ENCODE results near the gene EBF3. TPM values are rescaled to one million over a fixed set of nuclear protein-coding genes. Genes with fewer than 3 reads are reported as not detected.

EBF3 gene
- total and polyA plus RNA-seq, 2 experiments from 2014 or later: 0.27 to 0.49 TPM

DNA sequence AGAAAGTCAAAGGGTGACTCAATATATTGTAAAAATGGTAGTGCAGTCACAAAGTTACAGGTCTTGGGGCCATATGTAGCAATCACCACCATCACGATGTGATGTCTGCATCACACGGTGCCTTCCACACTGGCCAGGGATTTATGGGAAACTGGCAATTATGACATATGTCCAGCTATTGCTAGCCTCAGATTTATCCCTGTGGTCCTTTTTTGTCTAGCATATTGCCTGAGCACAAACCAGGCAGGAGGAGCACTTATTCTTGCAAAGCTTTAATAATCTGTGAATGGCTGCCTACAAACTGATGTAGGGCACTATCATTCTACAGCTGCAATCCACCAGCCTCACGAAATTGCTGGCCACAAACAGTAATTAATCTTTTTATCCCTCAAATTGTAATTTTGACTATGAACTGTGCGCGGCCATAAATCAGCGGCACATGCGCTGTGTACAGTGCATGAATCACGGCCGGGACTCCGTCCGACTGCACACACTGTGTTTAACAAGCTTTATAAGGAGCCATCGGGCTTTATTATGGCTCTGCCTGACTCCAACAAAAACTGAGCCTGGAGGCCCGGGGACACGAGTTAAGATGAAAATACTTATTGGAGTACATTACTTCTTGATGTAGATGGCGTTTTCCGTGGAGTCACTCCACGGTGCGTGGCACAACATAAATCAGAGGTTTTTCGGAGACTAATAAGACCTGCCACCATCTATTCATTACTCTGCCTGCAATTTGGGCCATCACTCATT lies 115.2 kb downstream of the EBF3 start (continued):
- TF ChIP-seq, protein P1, sequence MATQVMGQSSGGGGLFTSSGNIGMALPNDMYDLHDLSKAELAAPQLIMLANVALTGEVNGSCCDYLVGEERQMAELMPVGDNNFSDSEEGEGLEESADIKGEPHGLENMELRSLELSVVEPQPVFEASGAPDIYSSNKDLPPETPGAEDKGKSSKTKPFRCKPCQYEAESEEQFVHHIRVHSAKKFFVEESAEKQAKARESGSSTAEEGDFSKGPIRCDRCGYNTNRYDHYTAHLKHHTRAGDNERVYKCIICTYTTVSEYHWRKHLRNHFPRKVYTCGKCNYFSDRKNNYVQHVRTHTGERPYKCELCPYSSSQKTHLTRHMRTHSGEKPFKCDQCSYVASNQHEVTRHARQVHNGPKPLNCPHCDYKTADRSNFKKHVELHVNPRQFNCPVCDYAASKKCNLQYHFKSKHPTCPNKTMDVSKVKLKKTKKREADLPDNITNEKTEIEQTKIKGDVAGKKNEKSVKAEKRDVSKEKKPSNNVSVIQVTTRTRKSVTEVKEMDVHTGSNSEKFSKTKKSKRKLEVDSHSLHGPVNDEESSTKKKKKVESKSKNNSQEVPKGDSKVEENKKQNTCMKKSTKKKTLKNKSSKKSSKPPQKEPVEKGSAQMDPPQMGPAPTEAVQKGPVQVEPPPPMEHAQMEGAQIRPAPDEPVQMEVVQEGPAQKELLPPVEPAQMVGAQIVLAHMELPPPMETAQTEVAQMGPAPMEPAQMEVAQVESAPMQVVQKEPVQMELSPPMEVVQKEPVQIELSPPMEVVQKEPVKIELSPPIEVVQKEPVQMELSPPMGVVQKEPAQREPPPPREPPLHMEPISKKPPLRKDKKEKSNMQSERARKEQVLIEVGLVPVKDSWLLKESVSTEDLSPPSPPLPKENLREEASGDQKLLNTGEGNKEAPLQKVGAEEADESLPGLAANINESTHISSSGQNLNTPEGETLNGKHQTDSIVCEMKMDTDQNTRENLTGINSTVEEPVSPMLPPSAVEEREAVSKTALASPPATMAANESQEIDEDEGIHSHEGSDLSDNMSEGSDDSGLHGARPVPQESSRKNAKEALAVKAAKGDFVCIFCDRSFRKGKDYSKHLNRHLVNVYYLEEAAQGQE (IDR thresholded peaks at IDR 0.05; ENCODE audit: unreplicated experiment): no peak
- no peak for TF ChIP-seq STAT1 (IDR thresholded peaks at IDR 0.05; ENCODE audit: unreplicated experiment)
- no peak for TF ChIP-seq JUNB (IDR thresholded peaks at IDR 0.05; ENCODE audit: unreplicated experiment)
- TF ChIP-seq EZH2 (IDR thresholded peaks at IDR 0.05; ENCODE audit: low read depth, unreplicated experiment): no peak
- TF ChIP-seq, protein P2, sequence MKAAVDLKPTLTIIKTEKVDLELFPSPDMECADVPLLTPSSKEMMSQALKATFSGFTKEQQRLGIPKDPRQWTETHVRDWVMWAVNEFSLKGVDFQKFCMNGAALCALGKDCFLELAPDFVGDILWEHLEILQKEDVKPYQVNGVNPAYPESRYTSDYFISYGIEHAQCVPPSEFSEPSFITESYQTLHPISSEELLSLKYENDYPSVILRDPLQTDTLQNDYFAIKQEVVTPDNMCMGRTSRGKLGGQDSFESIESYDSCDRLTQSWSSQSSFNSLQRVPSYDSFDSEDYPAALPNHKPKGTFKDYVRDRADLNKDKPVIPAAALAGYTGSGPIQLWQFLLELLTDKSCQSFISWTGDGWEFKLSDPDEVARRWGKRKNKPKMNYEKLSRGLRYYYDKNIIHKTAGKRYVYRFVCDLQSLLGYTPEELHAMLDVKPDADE (IDR thresholded peaks at IDR 0.05): no peak
- TF ChIP-seq, protein P3, sequence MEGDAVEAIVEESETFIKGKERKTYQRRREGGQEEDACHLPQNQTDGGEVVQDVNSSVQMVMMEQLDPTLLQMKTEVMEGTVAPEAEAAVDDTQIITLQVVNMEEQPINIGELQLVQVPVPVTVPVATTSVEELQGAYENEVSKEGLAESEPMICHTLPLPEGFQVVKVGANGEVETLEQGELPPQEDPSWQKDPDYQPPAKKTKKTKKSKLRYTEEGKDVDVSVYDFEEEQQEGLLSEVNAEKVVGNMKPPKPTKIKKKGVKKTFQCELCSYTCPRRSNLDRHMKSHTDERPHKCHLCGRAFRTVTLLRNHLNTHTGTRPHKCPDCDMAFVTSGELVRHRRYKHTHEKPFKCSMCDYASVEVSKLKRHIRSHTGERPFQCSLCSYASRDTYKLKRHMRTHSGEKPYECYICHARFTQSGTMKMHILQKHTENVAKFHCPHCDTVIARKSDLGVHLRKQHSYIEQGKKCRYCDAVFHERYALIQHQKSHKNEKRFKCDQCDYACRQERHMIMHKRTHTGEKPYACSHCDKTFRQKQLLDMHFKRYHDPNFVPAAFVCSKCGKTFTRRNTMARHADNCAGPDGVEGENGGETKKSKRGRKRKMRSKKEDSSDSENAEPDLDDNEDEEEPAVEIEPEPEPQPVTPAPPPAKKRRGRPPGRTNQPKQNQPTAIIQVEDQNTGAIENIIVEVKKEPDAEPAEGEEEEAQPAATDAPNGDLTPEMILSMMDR (conservative IDR thresholded peaks at IDR 0.05; ENCODE audit: low read depth in 2 of 2): no peak
- no peak for TF ChIP-seq EZH2phosphoT487 (IDR thresholded peaks at IDR 0.05; ENCODE audit: unreplicated experiment)
- TF ChIP-seq CREB1 (CRISPR knock-in tag; IDR thresholded peaks at IDR 0.05; ENCODE audit: low read depth): no peak
- no peak for TF ChIP-seq ZNF114 (CRISPR knock-in tag; IDR thresholded peaks at IDR 0.05)

DNA sequence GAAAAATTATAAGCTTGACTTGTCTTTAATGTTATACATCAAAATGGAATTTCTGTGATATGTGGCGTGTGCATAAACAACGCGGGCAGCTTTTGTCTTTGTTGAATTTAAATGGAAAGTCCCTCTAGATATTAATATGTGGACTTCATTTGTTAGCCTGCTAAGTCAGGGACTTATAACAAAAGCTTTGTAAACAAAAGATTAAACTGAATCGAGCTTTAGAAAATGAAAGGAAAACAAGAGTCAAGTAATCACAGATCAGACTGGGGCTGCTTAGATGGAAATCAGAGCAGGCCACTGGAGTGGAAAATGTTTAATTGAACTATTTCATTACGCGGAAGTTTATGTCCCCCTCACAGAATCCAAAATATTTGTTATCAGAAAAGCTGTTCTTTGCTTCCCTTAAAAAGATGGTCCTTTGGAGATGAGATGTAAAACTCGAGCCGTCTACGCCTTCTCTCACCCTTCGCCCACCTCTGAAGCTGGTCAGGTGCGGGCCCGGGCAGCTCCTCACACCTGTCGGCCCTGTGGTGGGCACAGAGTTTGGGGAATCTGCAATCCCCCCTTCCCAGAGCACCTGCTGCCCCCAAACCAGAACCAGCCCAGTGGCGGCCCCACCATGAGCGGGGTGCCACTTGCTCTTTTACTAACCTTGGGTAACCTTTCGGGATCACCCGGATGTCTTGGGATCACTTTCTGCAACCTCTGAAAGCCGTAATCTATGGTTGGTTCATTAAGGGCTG lies 116.2 kb downstream of the EBF3 start:
- Mint-ChIP-seq H3K27me3 (ENCODE audit: insufficient read depth, low read depth, poor library complexity) (no peaks in the 10 kb centered on the region), H3K36me3 (ENCODE audit: low read depth) (no peaks in the 10 kb centered on the region), H3K4me3 (no peak overlapping the region), H3K4me1 (peaks cover 33% of the 10 kb centered on the region), H3K27ac (no peak overlapping the region), H3K9me3 (no peaks in the 10 kb centered on the region)
- no peak overlapping the region for H3K4me2 ChIP-seq
- H3K79me2 ChIP-seq (replicated peaks; ENCODE audit: insufficient read depth): no peaks in the 10 kb centered on the region
- H3K27ac ChIP-seq (ENCODE audit: low read depth): no peak overlapping the region
- no peak for ATAC-seq
- H3K9me2 ChIP-seq (ENCODE audit: insufficient read depth): no peaks in the 10 kb centered on the region
- no peak overlapping the region for H2AFZ ChIP-seq
- H3K4me3 ChIP-seq: no peak overlapping the region
- H3K4me1 ChIP-seq (ENCODE audit: insufficient read depth): no peaks in the 10 kb centered on the region; the same call in 1 of the 2 replicates
- no peaks in the 10 kb centered on the region for H3F3A ChIP-seq (replicated peaks; ENCODE audit: low read depth)
- no peaks in the 10 kb centered on the region for H3K27me3 ChIP-seq (ENCODE audit: insufficient read depth)
- no peaks in the 10 kb centered on the region for H4K20me1 ChIP-seq (replicated peaks; ENCODE audit: insufficient read depth)
- no peak for DNase-seq (ENCODE audit: low spot score)
- no peaks in the 10 kb centered on the region for H3K36me3 ChIP-seq (ENCODE audit: insufficient read depth)
- TF ChIP-seq EZH2 (IDR thresholded peaks at IDR 0.05; ENCODE audit: low read depth, unreplicated experiment) (no peak), ZNF114 (CRISPR knock-in tag; IDR thresholded peaks at IDR 0.05) (no peak), NANOG (IDR thresholded peaks at IDR 0.05; ENCODE audit: borderline replicate concordance) (no peak), JUNB (IDR thresholded peaks at IDR 0.05; ENCODE audit: unreplicated experiment) (no peak), POLR2AphosphoS5 (IDR thresholded peaks at IDR 0.05; ENCODE audit: low read depth) (no peak), STAT1 (IDR thresholded peaks at IDR 0.05; ENCODE audit: unreplicated experiment) (no peak), EZH2phosphoT487 (IDR thresholded peaks at IDR 0.05; ENCODE audit: unreplicated experiment) (no peak), ZNF331 (CRISPR knock-in tag; IDR thresholded peaks at IDR 0.05; ENCODE audit: low read depth) (no peak)
- TF ChIP-seq, protein P3 (conservative IDR thresholded peaks at IDR 0.05; ENCODE audit: low read depth in 2 of 2): no peak
